GM10266 (cell line): ENCODE data around the gene TGM2.

ENCODE experiments used
- DNase-seq: peaks from one replicate; pipeline ENCODE4 v3.0.0; 2012; ENCODE audit errors: extremely low spot score
- TF ChIP-seq, protein P1 (sequence below): IDR thresholded peaks from 2 replicates; pipeline ENCODE4 v1.5.1; 2012; ENCODE audit warnings: mild to moderate bottlenecking, low read depth; ENCODE audit not compliant: control insufficient read depth, insufficient read depth; ENCODE audit errors: missing control alignments

The TGM2 gene

DNA sequence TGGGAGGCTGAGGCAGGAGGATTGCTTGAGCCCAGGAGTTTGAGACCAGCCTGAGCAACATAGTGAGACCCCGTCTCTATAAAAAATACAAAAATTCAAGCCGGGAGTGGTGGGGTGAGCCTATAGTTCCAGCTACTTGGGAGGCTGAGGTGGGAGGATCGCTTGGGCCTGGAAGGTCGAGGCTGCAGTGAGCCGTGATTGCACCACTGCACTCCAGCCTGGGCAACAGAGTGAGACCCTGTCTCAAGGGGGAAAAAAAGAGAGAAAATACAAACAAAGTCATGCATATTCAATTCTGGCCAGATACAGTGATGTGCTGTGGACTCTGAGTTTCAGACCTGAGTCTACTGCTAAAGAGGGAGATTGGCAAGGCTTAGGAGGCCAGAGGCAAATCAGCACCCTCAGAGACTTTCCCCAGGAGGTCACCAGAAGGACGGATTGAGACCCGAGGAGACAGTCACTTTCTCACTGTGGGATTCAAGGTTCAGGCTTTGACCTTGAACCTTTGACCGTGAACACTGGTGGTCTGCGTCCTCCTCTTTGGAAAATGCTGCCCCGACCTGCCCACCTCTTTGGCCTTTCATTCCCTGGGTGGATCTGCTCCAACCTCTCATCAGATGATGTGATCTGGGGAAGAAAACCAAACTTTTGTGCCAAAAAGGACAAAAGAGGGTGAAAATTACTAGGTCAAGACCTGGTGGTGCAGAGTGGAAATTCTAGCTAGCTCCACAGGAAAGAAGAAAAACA lies 31.2 kb downstream of the TGM2 start:
- DNase-seq: no peak
- TF ChIP-seq, protein P1, sequence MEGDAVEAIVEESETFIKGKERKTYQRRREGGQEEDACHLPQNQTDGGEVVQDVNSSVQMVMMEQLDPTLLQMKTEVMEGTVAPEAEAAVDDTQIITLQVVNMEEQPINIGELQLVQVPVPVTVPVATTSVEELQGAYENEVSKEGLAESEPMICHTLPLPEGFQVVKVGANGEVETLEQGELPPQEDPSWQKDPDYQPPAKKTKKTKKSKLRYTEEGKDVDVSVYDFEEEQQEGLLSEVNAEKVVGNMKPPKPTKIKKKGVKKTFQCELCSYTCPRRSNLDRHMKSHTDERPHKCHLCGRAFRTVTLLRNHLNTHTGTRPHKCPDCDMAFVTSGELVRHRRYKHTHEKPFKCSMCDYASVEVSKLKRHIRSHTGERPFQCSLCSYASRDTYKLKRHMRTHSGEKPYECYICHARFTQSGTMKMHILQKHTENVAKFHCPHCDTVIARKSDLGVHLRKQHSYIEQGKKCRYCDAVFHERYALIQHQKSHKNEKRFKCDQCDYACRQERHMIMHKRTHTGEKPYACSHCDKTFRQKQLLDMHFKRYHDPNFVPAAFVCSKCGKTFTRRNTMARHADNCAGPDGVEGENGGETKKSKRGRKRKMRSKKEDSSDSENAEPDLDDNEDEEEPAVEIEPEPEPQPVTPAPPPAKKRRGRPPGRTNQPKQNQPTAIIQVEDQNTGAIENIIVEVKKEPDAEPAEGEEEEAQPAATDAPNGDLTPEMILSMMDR: no peak

GRCh38 chr20:38132910-38133501 lies 32.1 kb downstream of the TGM2 start:
- TF ChIP-seq, protein P1: no peak

DNA sequence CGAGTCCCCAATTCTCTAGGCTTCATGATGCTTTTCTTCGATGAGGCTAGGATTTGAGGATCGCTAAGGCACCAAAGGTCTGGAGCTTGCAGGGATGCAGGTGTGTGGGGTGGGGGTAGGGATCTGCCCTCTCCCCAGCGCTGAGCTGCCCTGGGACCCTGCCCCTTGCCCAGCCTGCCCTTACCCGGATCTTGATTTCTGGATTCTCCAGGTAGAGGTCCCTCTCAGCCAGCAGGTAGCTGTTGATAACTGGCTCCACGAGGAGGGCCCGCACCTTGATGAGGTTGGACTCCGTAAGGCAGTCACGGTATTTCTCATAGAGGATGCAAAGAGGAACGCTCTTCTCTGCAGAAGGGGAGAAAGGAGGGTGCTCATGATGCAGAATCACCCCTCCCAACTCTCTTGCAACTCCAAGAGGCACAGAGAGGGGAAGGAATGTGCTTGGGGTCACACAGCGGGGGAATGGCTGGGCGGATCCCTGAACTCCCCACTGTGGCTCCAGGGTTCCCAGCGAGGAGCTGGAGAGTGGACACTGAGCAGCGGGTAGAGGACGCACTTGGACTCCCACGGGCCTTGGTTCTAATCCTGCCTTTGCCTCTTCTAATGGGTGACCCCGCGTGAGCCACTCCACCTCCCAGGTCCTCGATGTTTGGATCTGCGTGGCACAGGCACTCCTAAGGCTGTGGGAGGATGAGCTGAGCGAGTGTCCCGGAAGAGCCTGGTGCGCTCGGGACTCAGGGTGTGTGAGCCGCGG lies 32.7 kb downstream of the TGM2 start:
- TF ChIP-seq, protein P1: no peak

More at GRCh38 chr20:38132910-38133501, 32.1 kb downstream of the TGM2 start:
- no peak for DNase-seq

DNA sequence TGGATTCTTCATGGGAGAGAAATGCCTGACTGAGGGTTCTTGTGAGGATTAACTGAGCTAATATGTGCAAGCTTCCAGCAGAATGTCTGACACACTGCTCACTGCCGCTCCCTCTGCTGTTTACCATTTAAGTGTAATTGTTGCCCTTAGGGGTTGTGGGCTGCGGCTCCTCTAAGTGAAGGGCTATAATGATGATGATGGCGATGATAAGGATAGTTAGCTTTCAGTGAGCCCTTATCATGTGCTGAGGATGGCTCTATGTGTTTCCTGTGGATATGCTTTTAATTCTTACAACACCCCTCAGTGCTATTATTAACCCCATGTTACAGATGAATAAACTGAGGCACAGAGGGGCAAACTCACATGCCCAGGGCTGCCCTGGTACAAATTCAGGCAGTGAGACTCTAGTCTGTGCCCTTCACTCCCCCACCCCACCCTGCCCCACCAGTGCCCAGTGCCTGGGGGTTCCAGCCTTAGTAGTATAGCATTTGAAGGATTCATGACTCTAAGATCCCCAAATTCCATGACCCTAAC lies 33.4 kb downstream of the TGM2 start:
- TF ChIP-seq, protein P1: no peak
- no peak for DNase-seq

More for the DNA sequence above, 32.7 kb downstream of the TGM2 start:
- DNase-seq: no peak

DNA sequence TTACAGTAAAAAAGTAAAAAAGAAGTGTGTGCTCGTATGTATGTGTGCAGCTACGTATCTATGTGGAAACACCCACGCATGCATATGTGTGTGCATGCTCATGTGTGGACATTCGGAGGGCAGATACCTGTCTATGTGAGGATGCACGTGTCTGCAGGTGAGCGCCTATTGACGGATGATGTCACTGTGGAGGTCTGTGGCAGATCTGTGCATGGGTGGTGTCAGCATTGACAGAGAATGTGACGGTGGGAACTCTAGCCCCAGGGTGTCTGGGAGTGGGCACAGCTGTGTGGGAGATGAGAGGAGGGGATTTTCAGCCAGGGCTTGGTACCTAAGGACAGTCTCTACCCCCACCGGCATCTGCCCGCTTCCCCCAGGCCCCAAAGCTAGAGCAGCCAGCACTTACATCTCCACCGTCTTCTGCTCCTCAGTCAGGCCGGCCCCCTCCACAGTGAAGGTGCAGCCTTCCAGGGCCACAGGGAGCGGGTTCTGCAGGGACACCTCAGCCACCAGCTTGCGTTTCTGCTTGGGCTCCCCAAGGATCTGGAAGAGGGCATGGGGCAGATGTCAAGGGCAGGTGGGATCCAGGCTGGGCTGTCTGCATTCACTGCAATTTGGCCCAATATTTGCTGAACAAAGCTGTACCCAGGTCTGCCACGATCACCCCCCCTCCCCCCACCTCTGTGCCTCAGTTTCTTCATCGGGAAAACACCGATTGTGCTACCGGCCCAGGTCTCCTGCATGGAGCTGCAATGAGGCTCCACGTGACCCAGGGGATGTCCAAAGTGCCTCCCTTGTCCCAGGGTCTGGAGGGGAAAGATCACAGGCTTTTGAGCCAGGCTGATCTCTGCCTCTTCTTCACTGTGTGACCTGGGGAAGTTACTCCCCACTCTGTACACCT lies 34.1 kb downstream of the TGM2 start:
- no peak for DNase-seq
- TF ChIP-seq, protein P1: no peak

- no peak for DNase-seq
- TF ChIP-seq, protein P1: no peak
Measured at GRCh38 chr20:38129893-38130609, 35.0 kb downstream of the TGM2 start.
